NCI-H2029 (cell line): ENCODE data around the gene DNAH6.
"Not testable (repeated sequence)": the region's sequence is repeated elsewhere in the genome, so short reads cannot be mapped to it uniquely, and the experiment has no call there.

Experiments used
- DNase-seq: peaks from one replicate; lab custom pipeline; 2025; lab: John Stamatoyannopoulos, UW

DNAH6 gene

GRCh38 chr2:84749442-84749841 is 233.1 kb downstream of the DNAH6 start:
- no peak for DNase-seq

- no peak for DNase-seq
Measured at GRCh38 chr2:84755096-84755495, 238.8 kb downstream of the DNAH6 start.

GRCh38 chr2:84757648-84758047 is 241.3 kb downstream of the DNAH6 start:
- no peak for DNase-seq

- no peak for DNase-seq
Measured at GRCh38 chr2:84766791-84767190, 250.5 kb downstream of the DNAH6 start.

GRCh38 chr2:84768840-84769239 is 252.5 kb downstream of the DNAH6 start:
- no peak for DNase-seq

GRCh38 chr2:84770280-84770679 is 254.0 kb downstream of the DNAH6 start:
- DNase-seq = no peak

- no peak for DNase-seq
Measured at GRCh38 chr2:84771251-84771650, 255.0 kb downstream of the DNAH6 start.

- DNase-seq = not testable (repeated sequence)
Measured at GRCh38 chr2:84773562-84773961, 257.3 kb downstream of the DNAH6 start.

- DNase-seq = no peak
Measured at GRCh38 chr2:84776011-84776410, 259.7 kb downstream of the DNAH6 start.

- DNase-seq = no peak
Measured at GRCh38 chr2:84778911-84779690, 262.8 kb downstream of the DNAH6 start.

- no peak for DNase-seq
Measured at GRCh38 chr2:84779781-84780180, 263.5 kb downstream of the DNAH6 start.

GRCh38 chr2:84781942-84782716 is 265.8 kb downstream of the DNAH6 start:
- no peak for DNase-seq

GRCh38 chr2:84782717-84783442 is 266.6 kb downstream of the DNAH6 start:
- DNase-seq = no peak

GRCh38 chr2:84785950-84786349 is 269.7 kb downstream of the DNAH6 start:
- DNase-seq = no peak

- DNase-seq = no peak
Measured at GRCh38 chr2:84786601-84787000, 270.3 kb downstream of the DNAH6 start.

GRCh38 chr2:84788027-84788426 is 271.7 kb downstream of the DNAH6 start:
- DNase-seq = no peak

GRCh38 chr2:84788498-84788897 is 272.2 kb downstream of the DNAH6 start:
- DNase-seq = no peak

- DNase-seq = no peak
Measured at GRCh38 chr2:84792856-84793522, 276.7 kb downstream of the DNAH6 start.

- no peak for DNase-seq
Measured at GRCh38 chr2:84793641-84794040, 277.3 kb downstream of the DNAH6 start.

- DNase-seq = no peak
Measured at GRCh38 chr2:84796798-84797197, 280.5 kb downstream of the DNAH6 start.

GRCh38 chr2:84797271-84797670 is 281.0 kb downstream of the DNAH6 start:
- no peak for DNase-seq

GRCh38 chr2:84799772-84800171 is 283.5 kb downstream of the DNAH6 start:
- DNase-seq = no peak
